HCT116 (cell line): ENCODE measurements around the gene CCDC127. TPM values are rescaled to one million over a fixed set of nuclear protein-coding genes. Genes with fewer than 3 reads are reported as not detected.

Experiments
- ATAC-seq: fragments of 200-7000 bp; cut with Tn5 transposase; 2 replicates; pipeline ENCODE4 v1.9.1; 2020; ENCODE audit warnings: mild to moderate bottlenecking, moderate library complexity
- BruUV-seq: library from RNA; stranded (reverse); fragments of 400-500 nt; replicated peaks from 2 replicates; lab custom pipeline; 2021; lab: Mats Ljungman, UMichigan
- CTCF ChIA-PET: fragments of 300-600 bp; sonication (Branson Sonifier 250); formaldehyde crosslinking; loops from one replicate; lab custom pipeline; 2021; ENCODE audit warnings: antibody characterized with exemption; lab: Charles Lee
- POLR2A ChIA-PET: fragments of 300-600, 350-600 bp; sonication (Branson Sonifier 250); formaldehyde crosslinking; loops from one replicate; lab custom pipeline; 2021; ENCODE audit warnings: antibody characterized with exemption; lab: Charles Lee
- RAD21 ChIA-PET, 2 experiments: fragments of 300-600 bp; sonication (Branson Sonifier 250); formaldehyde crosslinking; loops; one replicate each; lab custom pipeline; 2023; ENCODE audit warnings: low total read pairs in 2 of 2; ENCODE audit not compliant: uncharacterized antibody in 2 of 2, unreplicated experiment in 2 of 2, low non-redundant PET in 1 of 2; lab: Charles Lee
- DNase-seq: peaks from one replicate; pipeline ENCODE4 v3.0.0-alpha.2; 2010; ENCODE audit warnings: low read depth, low spot score
- H2AFZ ChIP-seq: fragments of 200-600 bp; shearing (Covaris generic), sonication (generic); 2 replicates; pipeline ENCODE4 v1.6.1; 2017; ENCODE audit warnings: low read depth, mixed run types, mixed read lengths, antibody characterized with exemption, low read length; ENCODE audit not compliant: poor library complexity, severe bottlenecking
- H3K27ac ChIP-seq: 2 replicates; pipeline ENCODE4 v1.5.1; 2012; ENCODE audit warnings: low read depth, low read length
- H3K27me3 ChIP-seq: fragments of 200-600 bp; sonication (generic); 2 replicates; pipeline ENCODE4 v1.6.1; 2016; ENCODE audit warnings: mixed run types, low read length, mixed read lengths; ENCODE audit not compliant: insufficient read depth
- H3K36me3 ChIP-seq, 2 experiments: fragments of 200-500 bp in 1 of 2; fragments of 200-600 bp in 1 of 2; sonication (Bioruptor generic) in 1 of 2; sonication (generic) in 1 of 2; 2 replicates each; pipeline versions ENCODE4 v1.5.1 to v1.6.1; 2014 to 2016; ENCODE audit warnings: low read length in 2 of 2, inconsistent platforms in 1 of 2, mixed read lengths in 1 of 2, mixed run types in 1 of 2; ENCODE audit not compliant: insufficient read depth in 2 of 2, control insufficient read depth in 1 of 2
- H3K4me1 ChIP-seq, 2 experiments: fragments of 200-600 bp in 1 of 2; sonication (generic) in 1 of 2; 2 replicates each; pipeline versions ENCODE4 v1.5.1 to v1.6.1; 2012 to 2017; ENCODE audit warnings: low read length in 2 of 2, inconsistent platforms in 1 of 2, mild to moderate bottlenecking in 1 of 2, mixed read lengths in 1 of 2, mixed run types in 1 of 2, moderate library complexity in 1 of 2; ENCODE audit not compliant: insufficient read depth in 2 of 2, control insufficient read depth in 1 of 2
- H3K4me2 ChIP-seq: fragments of 200-600 bp; sonication (generic); 2 replicates; pipeline ENCODE4 v1.6.1; 2017; ENCODE audit warnings: mixed run types, low read length, mixed read lengths
- H3K4me3 ChIP-seq, 2 experiments: fragments of 200-600 bp in 1 of 2; sonication (generic) in 1 of 2; replicated peaks in 1 of 2; 2 replicates each; pipeline ENCODE4 v1.5.1; 2011 to 2016; ENCODE audit warnings: low read length in 2 of 2, control low read depth in 1 of 2, low read depth in 1 of 2, mild to moderate bottlenecking in 1 of 2, mixed read lengths in 1 of 2, mixed run types in 1 of 2
- H3K79me2 ChIP-seq: fragments of 200-600 bp; sonication (generic); 2 replicates; pipeline ENCODE4 v1.6.1; 2017; ENCODE audit warnings: mild to moderate bottlenecking, mixed run types, low read length, moderate library complexity, mixed read lengths; ENCODE audit not compliant: insufficient read depth
- H3K9ac ChIP-seq: fragments of 200-600 bp; sonication (generic); 2 replicates; pipeline ENCODE4 v1.6.1; 2016; ENCODE audit warnings: low read length, mixed read lengths
- H3K9me2 ChIP-seq: fragments of 200-600 bp; sonication (generic), shearing (Covaris generic); 2 replicates; pipeline ENCODE4 v1.6.1; 2017; ENCODE audit warnings: mixed run types, mild to moderate bottlenecking, moderate library complexity; ENCODE audit not compliant: insufficient read depth
- H3K9me3 ChIP-seq, 2 experiments: fragments of 200-500 bp in 1 of 2; fragments of 200-600 bp in 1 of 2; sonication (Bioruptor generic) in 1 of 2; sonication (generic) in 1 of 2; 2 replicates each; pipeline ENCODE4 v1.6.1; 2014 to 2017; ENCODE audit warnings: low read length in 2 of 2, mixed read lengths in 2 of 2, inconsistent platforms in 1 of 2, low read depth in 1 of 2, mild to moderate bottlenecking in 1 of 2, mixed run types in 1 of 2, moderate library complexity in 1 of 2; ENCODE audit not compliant: control insufficient read depth in 1 of 2, insufficient read depth in 1 of 2
- H4K20me1 ChIP-seq: fragments of 200-600 bp; sonication (generic), shearing (Covaris generic); 2 replicates; pipeline ENCODE4 v1.6.1; 2017; ENCODE audit warnings: mixed run types, mild to moderate bottlenecking, moderate library complexity; ENCODE audit not compliant: insufficient read depth
- EGR1 ChIP-seq: IDR thresholded peaks from 2 replicates; pipeline ENCODE4 v1.6.1; 2012; ENCODE audit warnings: low read depth
- EZH2 ChIP-seq: fragments of 200-600 bp; sonication (generic); IDR thresholded peaks from 2 replicates; pipeline ENCODE4 v1.6.1; 2017; ENCODE audit warnings: antibody characterized with exemption, mixed run types
- FOSL1 ChIP-seq: IDR thresholded peaks from 2 replicates; pipeline ENCODE4 v1.6.1; 2012; ENCODE audit warnings: low read depth
- JUND ChIP-seq: IDR thresholded peaks from 2 replicates; pipeline ENCODE4 v1.6.1; 2012
- RAD21 ChIP-seq: IDR thresholded peaks from 2 replicates; pipeline ENCODE4 v1.6.1; 2012; ENCODE audit warnings: low read depth, mild to moderate bottlenecking
- SP1 ChIP-seq: IDR thresholded peaks from 2 replicates; pipeline ENCODE4 v1.6.1; 2012; ENCODE audit warnings: low read depth
- SRF ChIP-seq: IDR thresholded peaks from 2 replicates; pipeline ENCODE4 v1.6.1; 2012; ENCODE audit warnings: low read depth
- TCF7L2 ChIP-seq: IDR thresholded peaks from 2 replicates; pipeline ENCODE4 v1.7.0; 2011; ENCODE audit warnings: borderline replicate concordance, inconsistent platforms; ENCODE audit not compliant: insufficient read depth, insufficient read length; ENCODE audit errors: extremely low read depth
- YY1 ChIP-seq: IDR thresholded peaks from 2 replicates; pipeline ENCODE4 v1.6.1; 2011; ENCODE audit warnings: low read length, low read depth, moderate library complexity, mild to moderate bottlenecking; ENCODE audit not compliant: insufficient replicate concordance; ENCODE audit errors: extremely low read depth
- intact Hi-C: fragments of 100-400 bp; cut with micrococcal nuclease; formaldehyde crosslinking; loops from 2 replicates; pipeline ENCODE4 v1.10.0; 2022
- total RNA-seq: library from RNA; stranded (reverse); gene quantifications from one replicate; pipeline ENCODE4 v1.2.1, GENCODE V29; 2021; ENCODE audit not compliant: unreplicated experiment
- TF ChIP-seq, protein P1 (sequence below): IDR thresholded peaks from 2 replicates; pipeline ENCODE4 v1.6.1; 2011; ENCODE audit warnings: mild to moderate bottlenecking, low read length, moderate library complexity; ENCODE audit not compliant: insufficient replicate concordance; ENCODE audit errors: extremely low read depth
- TF ChIP-seq, protein P2 (sequence below): IDR thresholded peaks from 2 replicates; pipeline ENCODE4 v1.6.1; 2012; ENCODE audit warnings: low read depth
- TF ChIP-seq, protein P3 (sequence below), 3 experiments: fragments of 200-600 bp in 1 of 3; sonication (generic) in 1 of 3; IDR thresholded peaks in 2 of 3; conservative IDR thresholded peaks in 1 of 3; 2 replicates each; pipeline ENCODE4 v1.5.1; 2012 to 2017; ENCODE audit warnings: low read depth in 2 of 3, low read length in 2 of 3, antibody characterized with exemption in 1 of 3, borderline replicate concordance in 1 of 3, control low read depth in 1 of 3, mild to moderate bottlenecking in 1 of 3, mixed read lengths in 1 of 3, mixed run types in 1 of 3, moderate library complexity in 1 of 3; ENCODE audit not compliant: insufficient read depth in 1 of 3
- TF ChIP-seq, protein P4 (sequence below): IDR thresholded peaks from 2 replicates; pipeline ENCODE4 v1.6.1; 2012

The CCDC127 gene
- total RNA-seq, 1 experiment from 2014 or later = 5.1 TPM

DNA sequence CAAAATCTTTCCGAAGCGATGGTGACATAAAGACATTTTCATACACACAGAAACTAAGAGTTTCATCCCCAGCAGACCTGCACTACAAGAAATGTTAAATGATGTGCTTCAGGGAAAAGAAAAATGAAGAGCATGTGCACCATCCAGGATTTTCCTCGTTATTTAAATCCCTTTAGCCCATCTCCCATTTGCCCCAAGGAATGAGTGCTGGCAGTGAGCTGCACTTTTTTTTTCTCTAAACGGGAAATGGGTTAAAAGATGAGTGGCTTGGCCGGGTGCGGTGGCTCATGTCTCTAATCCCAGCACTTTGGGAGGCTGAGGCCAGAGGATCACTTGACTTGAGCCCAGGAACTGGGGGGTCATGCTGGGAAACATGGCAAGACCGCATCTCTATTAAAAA is 33.5 kb downstream of the CCDC127 start:
- no peaks in the 10 kb centered on the region for H3K36me3 ChIP-seq
- H3K4me2 ChIP-seq = no peak overlapping the region
- H4K20me1 ChIP-seq = no peaks in the 10 kb centered on the region
- ATAC-seq (no peak), DNase-seq (no peak)
- BruUV-seq = no TSS peak
- H3K4me1 ChIP-seq = peaks cover 7 to 15% of the 10 kb centered on the region in 2 experiments
- CTCF ChIA-PET = no interaction called here
- no peak overlapping the region for H3K9ac ChIP-seq
- H3K27ac ChIP-seq = no peak overlapping the region
- intact Hi-C loops = no loop called here
- H3K9me2 ChIP-seq = no peaks in the 10 kb centered on the region
- H3K9me3 ChIP-seq = no peaks in the 10 kb centered on the region
- no peak for TF ChIP-seq RAD21
- no peak for TF ChIP-seq FOSL1
- TF ChIP-seq EZH2 = no peak
- TF ChIP-seq TCF7L2 = no peak
- no peak for TF ChIP-seq SRF
- TF ChIP-seq, protein P1, sequence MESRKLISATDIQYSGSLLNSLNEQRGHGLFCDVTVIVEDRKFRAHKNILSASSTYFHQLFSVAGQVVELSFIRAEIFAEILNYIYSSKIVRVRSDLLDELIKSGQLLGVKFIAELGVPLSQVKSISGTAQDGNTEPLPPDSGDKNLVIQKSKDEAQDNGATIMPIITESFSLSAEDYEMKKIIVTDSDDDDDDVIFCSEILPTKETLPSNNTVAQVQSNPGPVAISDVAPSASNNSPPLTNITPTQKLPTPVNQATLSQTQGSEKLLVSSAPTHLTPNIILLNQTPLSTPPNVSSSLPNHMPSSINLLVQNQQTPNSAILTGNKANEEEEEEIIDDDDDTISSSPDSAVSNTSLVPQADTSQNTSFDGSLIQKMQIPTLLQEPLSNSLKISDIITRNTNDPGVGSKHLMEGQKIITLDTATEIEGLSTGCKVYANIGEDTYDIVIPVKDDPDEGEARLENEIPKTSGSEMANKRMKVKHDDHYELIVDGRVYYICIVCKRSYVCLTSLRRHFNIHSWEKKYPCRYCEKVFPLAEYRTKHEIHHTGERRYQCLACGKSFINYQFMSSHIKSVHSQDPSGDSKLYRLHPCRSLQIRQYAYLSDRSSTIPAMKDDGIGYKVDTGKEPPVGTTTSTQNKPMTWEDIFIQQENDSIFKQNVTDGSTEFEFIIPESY = no peak
- TF ChIP-seq EGR1 = no peak
- TF ChIP-seq, protein P2, sequence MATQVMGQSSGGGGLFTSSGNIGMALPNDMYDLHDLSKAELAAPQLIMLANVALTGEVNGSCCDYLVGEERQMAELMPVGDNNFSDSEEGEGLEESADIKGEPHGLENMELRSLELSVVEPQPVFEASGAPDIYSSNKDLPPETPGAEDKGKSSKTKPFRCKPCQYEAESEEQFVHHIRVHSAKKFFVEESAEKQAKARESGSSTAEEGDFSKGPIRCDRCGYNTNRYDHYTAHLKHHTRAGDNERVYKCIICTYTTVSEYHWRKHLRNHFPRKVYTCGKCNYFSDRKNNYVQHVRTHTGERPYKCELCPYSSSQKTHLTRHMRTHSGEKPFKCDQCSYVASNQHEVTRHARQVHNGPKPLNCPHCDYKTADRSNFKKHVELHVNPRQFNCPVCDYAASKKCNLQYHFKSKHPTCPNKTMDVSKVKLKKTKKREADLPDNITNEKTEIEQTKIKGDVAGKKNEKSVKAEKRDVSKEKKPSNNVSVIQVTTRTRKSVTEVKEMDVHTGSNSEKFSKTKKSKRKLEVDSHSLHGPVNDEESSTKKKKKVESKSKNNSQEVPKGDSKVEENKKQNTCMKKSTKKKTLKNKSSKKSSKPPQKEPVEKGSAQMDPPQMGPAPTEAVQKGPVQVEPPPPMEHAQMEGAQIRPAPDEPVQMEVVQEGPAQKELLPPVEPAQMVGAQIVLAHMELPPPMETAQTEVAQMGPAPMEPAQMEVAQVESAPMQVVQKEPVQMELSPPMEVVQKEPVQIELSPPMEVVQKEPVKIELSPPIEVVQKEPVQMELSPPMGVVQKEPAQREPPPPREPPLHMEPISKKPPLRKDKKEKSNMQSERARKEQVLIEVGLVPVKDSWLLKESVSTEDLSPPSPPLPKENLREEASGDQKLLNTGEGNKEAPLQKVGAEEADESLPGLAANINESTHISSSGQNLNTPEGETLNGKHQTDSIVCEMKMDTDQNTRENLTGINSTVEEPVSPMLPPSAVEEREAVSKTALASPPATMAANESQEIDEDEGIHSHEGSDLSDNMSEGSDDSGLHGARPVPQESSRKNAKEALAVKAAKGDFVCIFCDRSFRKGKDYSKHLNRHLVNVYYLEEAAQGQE = no peak
- TF ChIP-seq, protein P3, sequence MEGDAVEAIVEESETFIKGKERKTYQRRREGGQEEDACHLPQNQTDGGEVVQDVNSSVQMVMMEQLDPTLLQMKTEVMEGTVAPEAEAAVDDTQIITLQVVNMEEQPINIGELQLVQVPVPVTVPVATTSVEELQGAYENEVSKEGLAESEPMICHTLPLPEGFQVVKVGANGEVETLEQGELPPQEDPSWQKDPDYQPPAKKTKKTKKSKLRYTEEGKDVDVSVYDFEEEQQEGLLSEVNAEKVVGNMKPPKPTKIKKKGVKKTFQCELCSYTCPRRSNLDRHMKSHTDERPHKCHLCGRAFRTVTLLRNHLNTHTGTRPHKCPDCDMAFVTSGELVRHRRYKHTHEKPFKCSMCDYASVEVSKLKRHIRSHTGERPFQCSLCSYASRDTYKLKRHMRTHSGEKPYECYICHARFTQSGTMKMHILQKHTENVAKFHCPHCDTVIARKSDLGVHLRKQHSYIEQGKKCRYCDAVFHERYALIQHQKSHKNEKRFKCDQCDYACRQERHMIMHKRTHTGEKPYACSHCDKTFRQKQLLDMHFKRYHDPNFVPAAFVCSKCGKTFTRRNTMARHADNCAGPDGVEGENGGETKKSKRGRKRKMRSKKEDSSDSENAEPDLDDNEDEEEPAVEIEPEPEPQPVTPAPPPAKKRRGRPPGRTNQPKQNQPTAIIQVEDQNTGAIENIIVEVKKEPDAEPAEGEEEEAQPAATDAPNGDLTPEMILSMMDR (IDR thresholded peaks at IDR 0.05 in 2 of 3, conservative IDR thresholded peaks at IDR 0.05 in 1 of 3; ENCODE audit: borderline replicate concordance in 1 of 3, insufficient read depth in 1 of 3, low read depth in 2 of 3, low read length in 2 of 3) = no peak
- no peak for TF ChIP-seq YY1
- TF ChIP-seq JUND = no peak
- TF ChIP-seq, protein P4, sequence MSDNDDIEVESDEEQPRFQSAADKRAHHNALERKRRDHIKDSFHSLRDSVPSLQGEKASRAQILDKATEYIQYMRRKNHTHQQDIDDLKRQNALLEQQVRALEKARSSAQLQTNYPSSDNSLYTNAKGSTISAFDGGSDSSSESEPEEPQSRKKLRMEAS = no peak
- TF ChIP-seq SP1 = no peak
- H2AFZ ChIP-seq = no peak overlapping the region
- POLR2A ChIA-PET = no interaction called here
- RAD21 ChIA-PET = no interaction called here
- no peaks in the 10 kb centered on the region for H3K27me3 ChIP-seq
- no peak overlapping the region for H3K4me3 ChIP-seq
- no peaks in the 10 kb centered on the region for H3K79me2 ChIP-seq
